ENCODE data around the gene TP73. TPM values are rescaled to one million over a fixed set of nuclear protein-coding genes. Genes with fewer than 3 reads are reported as not detected.

Gene TP73
- total RNA-seq, 2 donors from 2014 or later = not detected

- Histone ChIP-seq H3K4me1 (ENCODE audit: control insufficient read depth in 1 of 2, low read depth in 2 of 2) (peaks cover 10 to 14% of the 10 kb centered on the region in 2 donors), H3K9me3 (no peaks in the 10 kb centered on the region), H3K36me3 (peaks cover 40% of the 10 kb centered on the region), H3K27me3 (replicated peaks; ENCODE audit: insufficient read depth) (no peaks in the 10 kb centered on the region), H3K27ac (no peak overlapping the region), H3K4me3 (no peak overlapping the region)
- ATAC-seq (ENCODE audit: insufficient number of reproducible peaks, low FRiP score, low read depth) = no peak
- no peak for DNase-seq (ENCODE audit: low spot score)
- TF ChIP-seq CTCF (IDR thresholded peaks at IDR 0.05) = no peak
Measured at GRCh38 chr1:3628445-3628844, 23.9 kb upstream of the TP73 start.

GRCh38 chr1:3629561-3630160 is 22.7 kb upstream of the TP73 start:
- Histone ChIP-seq H3K9me3 (no peaks in the 10 kb centered on the region), H3K27ac (no peak overlapping the region), H3K4me1 (ENCODE audit: control insufficient read depth in 1 of 2, low read depth in 2 of 2) (peaks cover 6 to 7% of the 10 kb centered on the region in 2 donors), H3K4me3 (no peak overlapping the region), H3K36me3 (peaks cover 52% of the 10 kb centered on the region), H3K27me3 (replicated peaks; ENCODE audit: insufficient read depth) (no peaks in the 10 kb centered on the region)
- no peak for ATAC-seq (ENCODE audit: insufficient number of reproducible peaks, low FRiP score, low read depth)
- TF ChIP-seq CTCF (IDR thresholded peaks at IDR 0.05) = no peak
- no peak for DNase-seq (ENCODE audit: low spot score)

- Histone ChIP-seq H3K36me3 (peaks cover 57% of the 10 kb centered on the region), H3K9me3 (no peaks in the 10 kb centered on the region)
Measured at GRCh38 chr1:3630161-3630611, 22.1 kb upstream of the TP73 start.

GRCh38 chr1:3630914-3631313 is 21.4 kb upstream of the TP73 start:
- Histone ChIP-seq H3K27me3 (replicated peaks; ENCODE audit: insufficient read depth) (no peaks in the 10 kb centered on the region), H3K36me3 (peaks cover 59% of the 10 kb centered on the region), H3K27ac (no peak overlapping the region), H3K9me3 (no peaks in the 10 kb centered on the region), H3K4me3 (no peak overlapping the region), H3K4me1 (ENCODE audit: control insufficient read depth in 1 of 2, low read depth in 2 of 2) (peaks cover under 1 to 1% of the 10 kb centered on the region in 2 donors)
- ATAC-seq (ENCODE audit: insufficient number of reproducible peaks, low FRiP score, low read depth) (no peak), DNase-seq (ENCODE audit: low spot score) (no peak)
- TF ChIP-seq CTCF (IDR thresholded peaks at IDR 0.05) = no peak

More at GRCh38 chr1:3630161-3630611, 22.1 kb upstream of the TP73 start:
- TF ChIP-seq CTCF (IDR thresholded peaks at IDR 0.05) = no peak
- no peak overlapping the region for H3K27ac ChIP-seq
- ATAC-seq (ENCODE audit: insufficient number of reproducible peaks, low FRiP score, low read depth) (no peak), DNase-seq (ENCODE audit: low spot score) (no peak)
- no peaks in the 10 kb centered on the region for H3K27me3 ChIP-seq (replicated peaks; ENCODE audit: insufficient read depth)
- H3K4me1 ChIP-seq (ENCODE audit: control insufficient read depth in 1 of 2, low read depth in 2 of 2) = peaks cover 6 to 7% of the 10 kb centered on the region in 2 donors
- H3K4me3 ChIP-seq = no peak overlapping the region

- DNase-seq (ENCODE audit: low spot score) = no peak
- no peak overlapping the region for H3K4me3 ChIP-seq
- ATAC-seq (ENCODE audit: insufficient number of reproducible peaks, low FRiP score, low read depth) = no peak
Measured at GRCh38 chr1:3631320-3632260, 20.7 kb upstream of the TP73 start.

More at GRCh38 chr1:3631320-3632260, 20.7 kb upstream of the TP73 start:
- Histone ChIP-seq H3K4me1 (ENCODE audit: control insufficient read depth in 1 of 2, low read depth in 2 of 2) (no peaks in the 10 kb centered on the region), H3K9me3 (no peaks in the 10 kb centered on the region), H3K27ac (no peak overlapping the region), H3K36me3 (peaks cover 66% of the 10 kb centered on the region), H3K27me3 (replicated peaks; ENCODE audit: insufficient read depth) (no peaks in the 10 kb centered on the region)
- no peak for TF ChIP-seq CTCF (IDR thresholded peaks at IDR 0.05)

All from thoracic aorta (tissue), 2 donors.